Measurements from ENCODE around the gene TTLL11. TPM values are rescaled to one million over a fixed set of nuclear protein-coding genes. Genes with fewer than 3 reads are reported as not detected.

The TTLL11 gene
- total and polyA plus RNA-seq, 7 experiments from 2014 or later = 3.0 to 8.6 (median 4.4) TPM

GRCh38 chr9:122020398-122020797, 72.7 kb downstream of the TTLL11 start:
- ChIA-PET CTCF (no interaction called here), POLR2A (no interaction called here)
- Mint-ChIP-seq H3K9me3 (peaks cover 0 to 12% (median 5%) of the 10 kb centered on the region in 11 donors), H3K27ac (peak overlapping the region in 1 of 9 donors; percentile 11), H3K27me3 (peaks cover 0 to 4% (median 0%) of the 10 kb centered on the region in 5 donors), H3K4me3 (no peak overlapping the region), H3K4me1 (no peaks in the 10 kb centered on the region), H3K36me3 (peaks cover 0 to 59% (median 34%) of the 10 kb centered on the region in 5 donors)
- no peak for ATAC-seq
- no peaks in the 10 kb centered on the region for H3K9me3 ChIP-seq (ENCODE audit: control insufficient read depth in 2 of 3, low read length in 3 of 3)
- no peak overlapping the region for H3K4me3 ChIP-seq (ENCODE audit: low read length)
- no peaks in the 10 kb centered on the region for H3K27me3 ChIP-seq (ENCODE audit: control insufficient read depth in 2 of 2, insufficient read depth in 2 of 2, low read length in 2 of 2)
- intact Hi-C loops (cut with micrococcal nuclease) = no loop called here
- H3K4me1 ChIP-seq (ENCODE audit: control insufficient read depth in 2 of 2, insufficient read depth in 2 of 2, low read length in 2 of 2) = no peaks in the 10 kb centered on the region
- no peak for DNase-seq
- no peaks in the 10 kb centered on the region for H3K36me3 ChIP-seq (ENCODE audit: control insufficient read depth in 2 of 3, insufficient read depth in 3 of 3, low read length in 3 of 3)
- no peak overlapping the region for H3K27ac ChIP-seq (ENCODE audit: low read depth, low read length)

DNA sequence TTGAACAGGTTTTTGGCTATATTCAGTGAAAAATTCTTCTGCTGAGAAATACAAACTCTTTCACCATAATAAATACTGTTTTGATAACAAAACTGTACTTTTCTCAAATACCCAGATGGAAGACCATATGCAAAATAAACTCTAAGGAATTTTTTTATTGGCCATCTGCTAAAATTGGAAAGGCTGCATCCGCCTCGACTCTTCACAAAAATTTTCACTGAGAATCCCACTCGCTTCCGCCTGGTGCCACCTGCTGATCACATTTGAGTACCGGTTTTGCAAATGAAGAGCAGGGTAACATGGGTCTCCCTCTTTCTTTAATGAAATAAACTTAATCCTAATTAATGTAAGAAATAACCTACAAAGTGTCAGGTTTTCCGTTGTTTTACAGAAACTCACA, 76.4 kb downstream of the TTLL11 start:
- H3K36me3 ChIP-seq (ENCODE audit: control insufficient read depth in 2 of 3, insufficient read depth in 3 of 3, low read length in 3 of 3) = no peaks in the 10 kb centered on the region
- no peaks in the 10 kb centered on the region for H3K4me1 ChIP-seq (ENCODE audit: control insufficient read depth in 2 of 2, insufficient read depth in 2 of 2, low read length in 2 of 2)
- ChIA-PET CTCF (no interaction called here), POLR2A (no interaction called here)
- Mint-ChIP-seq H3K9me3 (peaks cover 0 to 3% (median 0%) of the 10 kb centered on the region in 11 donors), H3K4me1 (no peaks in the 10 kb centered on the region), H3K27me3 (peaks cover 0 to 4% (median 0%) of the 10 kb centered on the region in 5 donors), H3K36me3 (peaks cover 0 to 52% (median 17%) of the 10 kb centered on the region in 5 donors), H3K4me3 (no peak overlapping the region), H3K27ac (no peak overlapping the region)
- H3K27ac ChIP-seq (ENCODE audit: low read depth, low read length) = no peak overlapping the region
- no peaks in the 10 kb centered on the region for H3K27me3 ChIP-seq (ENCODE audit: control insufficient read depth in 2 of 2, insufficient read depth in 2 of 2, low read length in 2 of 2)
- H3K9me3 ChIP-seq (ENCODE audit: control insufficient read depth in 2 of 3, low read length in 3 of 3) = no peaks in the 10 kb centered on the region
- intact Hi-C loops (cut with micrococcal nuclease) = no loop called here
- ATAC-seq (no peak), DNase-seq (no peak)
- H3K4me3 ChIP-seq (ENCODE audit: low read length) = no peak overlapping the region

- Mint-ChIP-seq H3K4me3 (no peak overlapping the region), H3K9me3 (peaks cover 0 to 3% (median 0%) of the 10 kb centered on the region in 11 donors), H3K36me3 (peaks cover 0 to 48% (median 12%) of the 10 kb centered on the region in 5 donors), H3K27me3 (peaks cover 0 to 3% (median 0%) of the 10 kb centered on the region in 5 donors), H3K27ac (no peak overlapping the region), H3K4me1 (no peaks in the 10 kb centered on the region)
- Histone ChIP-seq H3K27me3 (ENCODE audit: control insufficient read depth in 2 of 2, insufficient read depth in 2 of 2, low read length in 2 of 2) (no peaks in the 10 kb centered on the region), H3K4me3 (ENCODE audit: low read length) (no peak overlapping the region), H3K27ac (ENCODE audit: low read depth, low read length) (no peak overlapping the region), H3K9me3 (ENCODE audit: control insufficient read depth in 2 of 3, low read length in 3 of 3) (no peaks in the 10 kb centered on the region), H3K4me1 (ENCODE audit: control insufficient read depth in 2 of 2, insufficient read depth in 2 of 2, low read length in 2 of 2) (no peaks in the 10 kb centered on the region), H3K36me3 (ENCODE audit: control insufficient read depth in 2 of 3, insufficient read depth in 3 of 3, low read length in 3 of 3) (no peaks in the 10 kb centered on the region)
- ATAC-seq (no peak), DNase-seq (no peak)
- ChIA-PET CTCF (no interaction called here), POLR2A (no interaction called here)
- intact Hi-C loops (cut with micrococcal nuclease) = no loop called here
These were observed 76.8 kb downstream of the TTLL11 start for GRCh38 chr9:122016309-122016708.

DNA sequence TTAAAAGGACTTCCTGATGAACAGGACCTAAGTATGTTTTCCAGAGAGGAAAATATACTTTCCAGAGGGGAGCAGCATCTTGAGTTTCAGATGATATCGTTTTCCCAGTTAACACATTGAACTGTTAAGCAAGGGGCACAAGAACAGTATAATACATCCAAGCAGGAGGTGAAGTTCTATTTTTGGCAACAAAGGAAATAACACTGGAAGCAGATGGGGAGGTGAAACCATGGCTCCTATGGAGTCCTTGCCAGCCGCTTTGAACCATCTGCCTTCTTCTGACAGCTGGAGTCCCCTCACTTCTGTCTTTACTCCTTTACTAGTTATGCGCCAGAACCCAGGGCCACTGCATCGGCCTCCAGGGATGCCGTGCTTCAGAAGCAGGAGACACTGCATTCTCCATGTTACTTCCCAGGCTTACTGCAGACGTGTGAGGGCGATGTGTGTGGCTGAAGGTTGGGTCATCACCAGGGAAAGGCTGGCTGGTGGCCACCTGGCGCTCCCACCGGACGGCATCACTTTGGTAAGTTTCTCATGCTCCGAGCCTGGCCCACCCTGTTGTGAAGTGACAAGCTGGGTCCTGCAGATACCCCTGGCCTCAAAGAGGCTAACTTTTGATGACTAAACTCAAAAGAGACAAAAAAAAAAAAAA, 77.8 kb downstream of the TTLL11 start:
- ATAC-seq (no peak), DNase-seq (no peak)
- no peak overlapping the region for H3K4me3 ChIP-seq (ENCODE audit: low read length)
- H3K36me3 ChIP-seq (ENCODE audit: control insufficient read depth in 2 of 3, insufficient read depth in 3 of 3, low read length in 3 of 3) = no peaks in the 10 kb centered on the region
- H3K4me3 Mint-ChIP-seq = no peak overlapping the region
- peaks cover 0 to 38% (median 10%) of the 10 kb centered on the region in 5 donors for H3K36me3 Mint-ChIP-seq
- H3K27ac Mint-ChIP-seq = no peak overlapping the region
- intact Hi-C loops (cut with micrococcal nuclease) = no loop called here
- peaks cover 0 to 3% (median 0%) of the 10 kb centered on the region in 5 donors for H3K27me3 Mint-ChIP-seq
- H3K9me3 Mint-ChIP-seq = peaks cover 0 to 3% (median 0%) of the 10 kb centered on the region in 11 donors
- H3K27ac ChIP-seq (ENCODE audit: low read depth, low read length) = no peak overlapping the region
- POLR2A ChIA-PET = no interaction called here
- CTCF ChIA-PET = no interaction called here
- no peaks in the 10 kb centered on the region for H3K9me3 ChIP-seq (ENCODE audit: control insufficient read depth in 2 of 3, low read length in 3 of 3)
- no peaks in the 10 kb centered on the region for H3K27me3 ChIP-seq (ENCODE audit: control insufficient read depth in 2 of 2, insufficient read depth in 2 of 2, low read length in 2 of 2)
- no peaks in the 10 kb centered on the region for H3K4me1 ChIP-seq (ENCODE audit: control insufficient read depth in 2 of 2, insufficient read depth in 2 of 2, low read length in 2 of 2)
- no peaks in the 10 kb centered on the region for H3K4me1 Mint-ChIP-seq

GRCh38 chr9:122011818-122012498, 81.2 kb downstream of the TTLL11 start:
- Mint-ChIP-seq H3K27me3 (peaks cover 0 to 3% (median 0%) of the 10 kb centered on the region in 5 donors), H3K27ac (no peak overlapping the region), H3K36me3 (peaks cover 0 to 32% (median 6%) of the 10 kb centered on the region in 5 donors), H3K4me3 (no peak overlapping the region), H3K9me3 (no peaks in the 10 kb centered on the region), H3K4me1 (no peaks in the 10 kb centered on the region)
- Histone ChIP-seq H3K4me1 (ENCODE audit: control insufficient read depth in 2 of 2, insufficient read depth in 2 of 2, low read length in 2 of 2) (no peaks in the 10 kb centered on the region), H3K27ac (ENCODE audit: low read depth, low read length) (no peak overlapping the region), H3K36me3 (ENCODE audit: control insufficient read depth in 2 of 3, insufficient read depth in 3 of 3, low read length in 3 of 3) (no peaks in the 10 kb centered on the region), H3K27me3 (ENCODE audit: control insufficient read depth in 2 of 2, insufficient read depth in 2 of 2, low read length in 2 of 2) (no peaks in the 10 kb centered on the region), H3K9me3 (ENCODE audit: control insufficient read depth in 2 of 3, low read length in 3 of 3) (no peaks in the 10 kb centered on the region), H3K4me3 (ENCODE audit: low read length) (no peak overlapping the region)
- POLR2A ChIA-PET = no interaction called here
- ATAC-seq (no peak), DNase-seq (no peak)
- CTCF ChIA-PET = no interaction called here
- intact Hi-C loops (cut with micrococcal nuclease) = no loop called here

DNA sequence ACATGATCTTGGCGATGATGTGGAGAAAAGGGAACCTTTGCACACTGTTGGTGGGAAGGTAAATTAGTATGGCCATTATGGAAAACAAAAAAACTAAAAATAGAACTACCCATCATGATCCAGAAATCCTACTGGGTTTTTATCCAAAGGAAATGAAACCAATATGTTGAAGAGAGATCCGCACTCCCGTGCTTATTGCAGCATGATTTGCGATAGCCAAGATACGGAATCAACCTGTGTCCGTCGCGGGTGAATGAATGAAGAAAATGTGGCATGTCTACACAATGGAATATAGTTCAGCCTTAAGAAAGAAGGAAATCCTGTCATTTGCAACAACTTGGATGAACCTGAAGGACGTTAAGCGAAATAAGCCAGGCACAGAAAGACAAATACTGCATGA, 84.5 kb downstream of the TTLL11 start:
- POLR2A ChIA-PET = no interaction called here
- DNase-seq (no peak), ATAC-seq (no peak)
- Histone ChIP-seq H3K27me3 (ENCODE audit: control insufficient read depth in 2 of 2, insufficient read depth in 2 of 2, low read length in 2 of 2) (no peaks in the 10 kb centered on the region), H3K9me3 (ENCODE audit: control insufficient read depth in 2 of 3, low read length in 3 of 3) (no peaks in the 10 kb centered on the region), H3K4me3 (ENCODE audit: low read length) (no peak overlapping the region), H3K36me3 (ENCODE audit: control insufficient read depth in 2 of 3, insufficient read depth in 3 of 3, low read length in 3 of 3) (no peaks in the 10 kb centered on the region), H3K4me1 (ENCODE audit: control insufficient read depth in 2 of 2, insufficient read depth in 2 of 2, low read length in 2 of 2) (no peaks in the 10 kb centered on the region), H3K27ac (ENCODE audit: low read depth, low read length) (no peak overlapping the region)
- peaks cover 0 to 12% (median 0%) of the 10 kb centered on the region in 5 donors for H3K36me3 Mint-ChIP-seq
- no peaks in the 10 kb centered on the region for H3K9me3 Mint-ChIP-seq
- intact Hi-C loops (cut with micrococcal nuclease) = no loop called here
- H3K4me3 Mint-ChIP-seq = no peak overlapping the region
- CTCF ChIA-PET = no interaction called here
- H3K4me1 Mint-ChIP-seq = no peaks in the 10 kb centered on the region
- peak overlapping the region in 1 of 9 donors; percentile 0 for H3K27ac Mint-ChIP-seq
- peaks cover 0 to 3% (median 0%) of the 10 kb centered on the region in 5 donors for H3K27me3 Mint-ChIP-seq

- Histone ChIP-seq H3K4me3 (ENCODE audit: low read length) (no peak overlapping the region), H3K27ac (ENCODE audit: low read depth, low read length) (no peak overlapping the region), H3K4me1 (ENCODE audit: control insufficient read depth in 2 of 2, insufficient read depth in 2 of 2, low read length in 2 of 2) (no peaks in the 10 kb centered on the region), H3K9me3 (ENCODE audit: control insufficient read depth in 2 of 3, low read length in 3 of 3) (no peaks in the 10 kb centered on the region), H3K27me3 (ENCODE audit: control insufficient read depth in 2 of 2, insufficient read depth in 2 of 2, low read length in 2 of 2) (no peaks in the 10 kb centered on the region), H3K36me3 (ENCODE audit: control insufficient read depth in 2 of 3, insufficient read depth in 3 of 3, low read length in 3 of 3) (no peaks in the 10 kb centered on the region)
- no peak for DNase-seq
- H3K9me3 Mint-ChIP-seq = no peaks in the 10 kb centered on the region
- peaks cover 0 to 3% (median 0%) of the 10 kb centered on the region in 5 donors for H3K27me3 Mint-ChIP-seq
- H3K36me3 Mint-ChIP-seq = peaks cover 0 to 5% (median 0%) of the 10 kb centered on the region in 5 donors
- no peak overlapping the region for H3K4me3 Mint-ChIP-seq
- no peaks in the 10 kb centered on the region for H3K4me1 Mint-ChIP-seq
- H3K27ac Mint-ChIP-seq = no peak overlapping the region
- no peak for ATAC-seq
- CTCF ChIA-PET = no interaction called here
- intact Hi-C loops (cut with micrococcal nuclease) = no loop called here
- POLR2A ChIA-PET = no interaction called here
These were observed 85.3 kb downstream of the TTLL11 start for GRCh38 chr9:122007837-122008236.

Measured in naive thymus-derived CD4-positive, alpha-beta T cell (primary cell).